Left ventricle myocardium inferior (tissue), 1 donor: ENCODE measurements around the gene SMAGP. TPM values are rescaled to one million over a fixed set of nuclear protein-coding genes. Genes with fewer than 3 reads are reported as not detected.
"Not testable (repeated sequence)": the region's sequence is repeated elsewhere in the genome, so short reads cannot be mapped to it uniquely, and the experiment has no call there.

ENCODE experiments used
- DNase-seq: peaks from one replicate; pipeline ENCODE4 v3.0.0-alpha.2; 2020
- H3K27ac ChIP-seq: fragments of 200-600 bp; replicated peaks from 2 replicates; pipeline ENCODE4 v1.8.0; 2021
- H3K27me3 ChIP-seq: fragments of 200-600 bp; 2 replicates; pipeline ENCODE4 v1.8.0; 2021; ENCODE audit warnings: low read depth
- H3K36me3 ChIP-seq: fragments of 200-600 bp; 2 replicates; pipeline ENCODE4 v1.8.0; 2021
- H3K4me1 ChIP-seq: fragments of 200-600 bp; 2 replicates; pipeline ENCODE4 v1.8.0; 2021
- H3K4me3 ChIP-seq: fragments of 200-600 bp; 2 replicates; pipeline ENCODE4 v1.8.0; 2021; ENCODE audit warnings: mild to moderate bottlenecking, moderate library complexity
- H3K9me3 ChIP-seq: fragments of 200-600 bp; replicated peaks from 2 replicates; pipeline ENCODE4 v1.8.0; 2021
- CTCF ChIP-seq: fragments of 200-600 bp; IDR thresholded peaks from 2 replicates; pipeline ENCODE4 v1.8.0; 2021; ENCODE audit warnings: antibody characterized with exemption, mild to moderate bottlenecking, borderline replicate concordance
- intact Hi-C: fragments of 100-400 bp; cut with micrococcal nuclease; formaldehyde crosslinking; loops from one replicate; pipeline ENCODE4 v1.11.0; 2022
- total RNA-seq: library from RNA; stranded (reverse); fragmentation: NEBNext Ultra II Directional; extraction: Animal tissue kit (Norgen Biotek cat#: 25700); gene quantifications from one replicate; pipeline ENCODE4 v1.2.1, GENCODE V29; 2021
- donor health status: DM: no; HTN: yes; CAD: no; lungs with severe emphysema.

SMAGP gene
- total RNA-seq, 1 donor from 2014 or later: 3.3 TPM

GRCh38 chr12:51265024-51265423 is 5.2 kb downstream of the SMAGP start:
- intact Hi-C loops: no loop called here
- TF ChIP-seq CTCF: no peak

GRCh38 chr12:51264297-51264696 is 5.9 kb downstream of the SMAGP start:
- DNase-seq: no peak
- no peak for TF ChIP-seq CTCF
- H3K36me3 ChIP-seq: no peaks in the 10 kb centered on the region
- H3K9me3 ChIP-seq: no peaks in the 10 kb centered on the region
- H3K27ac ChIP-seq: no peak overlapping the region
- intact Hi-C loops: no loop called here
- no peaks in the 10 kb centered on the region for H3K27me3 ChIP-seq
- H3K4me3 ChIP-seq: no peak overlapping the region
- peaks cover 11% of the 10 kb centered on the region for H3K4me1 ChIP-seq

More at GRCh38 chr12:51265024-51265423, 5.2 kb downstream of the SMAGP start:
- Histone ChIP-seq H3K4me1 (peaks cover 13% of the 10 kb centered on the region), H3K9me3 (no peaks in the 10 kb centered on the region), H3K27me3 (peaks cover 5% of the 10 kb centered on the region), H3K36me3 (no peaks in the 10 kb centered on the region), H3K27ac (no peak overlapping the region), H3K4me3 (no peak overlapping the region)
- DNase-seq: no peak

- no peak for TF ChIP-seq CTCF
- no peaks in the 10 kb centered on the region for H3K9me3 ChIP-seq
- H3K4me1 ChIP-seq: peaks cover 2% of the 10 kb centered on the region
- DNase-seq: no peak
- no peaks in the 10 kb centered on the region for H3K36me3 ChIP-seq
- intact Hi-C loops: no loop called here
- no peak overlapping the region for H3K27ac ChIP-seq
- no peaks in the 10 kb centered on the region for H3K27me3 ChIP-seq
- H3K4me3 ChIP-seq: no peak overlapping the region
Observed at GRCh38 chr12:51263341-51263740, 6.9 kb downstream of the SMAGP start.

GRCh38 chr12:51262758-51263177 is 7.4 kb downstream of the SMAGP start:
- DNase-seq: no peak
- Histone ChIP-seq H3K9me3 (no peaks in the 10 kb centered on the region), H3K36me3 (no peaks in the 10 kb centered on the region), H3K27me3 (no peaks in the 10 kb centered on the region), H3K4me3 (no peak overlapping the region), H3K27ac (no peak overlapping the region), H3K4me1 (no peaks in the 10 kb centered on the region)
- intact Hi-C loops: no loop called here
- TF ChIP-seq CTCF: no peak

- H3K36me3 ChIP-seq, H3K9me3 ChIP-seq, H3K4me3 ChIP-seq, intact Hi-C loops, H3K27ac ChIP-seq, H3K27me3 ChIP-seq, H3K4me1 ChIP-seq, DNase-seq: not testable (repeated sequence)
Observed at GRCh38 chr12:51259600-51259999, 10.6 kb downstream of the SMAGP start.

GRCh38 chr12:51254536-51254935 is 15.7 kb downstream of the SMAGP start:
- no peaks in the 10 kb centered on the region for H3K4me1 ChIP-seq
- DNase-seq: no peak
- TF ChIP-seq CTCF: no peak
- intact Hi-C loops: no loop called here
- H3K27ac ChIP-seq: no peak overlapping the region
- H3K27me3 ChIP-seq: no peaks in the 10 kb centered on the region
- H3K4me3 ChIP-seq: no peak overlapping the region
- H3K36me3 ChIP-seq: no peaks in the 10 kb centered on the region
- no peaks in the 10 kb centered on the region for H3K9me3 ChIP-seq
